ENCODE measurements around the gene RIC3.

RIC3 gene

GRCh38 chr11:8062781-8063257 is 106.0 kb downstream of the RIC3 start:
- no peaks in the 10 kb centered on the region for H3K27me3 ChIP-seq (ENCODE audit: insufficient read depth, low read length, poor library complexity)
- H2AK5ac ChIP-seq (ENCODE audit: low read length) = no peak overlapping the region
- no peak overlapping the region for H2BK15ac ChIP-seq (replicated peaks; ENCODE audit: low read depth)
- H3K4me2 ChIP-seq (ENCODE audit: low read length) = no peak overlapping the region
- no peaks in the 10 kb centered on the region for H3K79me2 ChIP-seq (ENCODE audit: control insufficient read depth, insufficient read depth, low read length)
- peaks cover 4% of the 10 kb centered on the region for H3K4me1 ChIP-seq (ENCODE audit: control insufficient read depth, low read depth, low read length)
- no peak overlapping the region for H3K4me3 ChIP-seq (ENCODE audit: low read length)
- no peak overlapping the region for H2BK5ac ChIP-seq (ENCODE audit: low read length)
- H3K27ac ChIP-seq (ENCODE audit: low read depth, low read length) = no peak overlapping the region
- H3K79me1 ChIP-seq (ENCODE audit: low read length) = no peaks in the 10 kb centered on the region
- no CpG with 5 or more reads among the region's 13 CpGs for WGBS (ENCODE audit: extremely low coverage, insufficient coverage, low lambda C conversion rate)
- no peak overlapping the region for H4K8ac ChIP-seq (ENCODE audit: low read depth, low read length)
- H3K23ac ChIP-seq (ENCODE audit: low read length) = no peak overlapping the region
- H3K18ac ChIP-seq (ENCODE audit: low read length) = no peak overlapping the region
- H3K36me3 ChIP-seq (ENCODE audit: control insufficient read depth, insufficient read depth, low read length) = no peaks in the 10 kb centered on the region
- H3K9ac ChIP-seq (ENCODE audit: low read length) = no peak overlapping the region
- no peak overlapping the region for H3K56ac ChIP-seq (ENCODE audit: low read length)
- no peak for DNase-seq
- no peak overlapping the region for H3K4ac ChIP-seq (ENCODE audit: low read depth, low read length)
- H4K5ac ChIP-seq (ENCODE audit: low read length) = no peak overlapping the region
- H2BK120ac ChIP-seq (ENCODE audit: low read depth, low read length) = no peak overlapping the region

- no peak overlapping the region for H3K4me2 ChIP-seq (ENCODE audit: low read length)
- H3K4ac ChIP-seq (ENCODE audit: low read depth, low read length) = no peak overlapping the region
- peaks cover 4% of the 10 kb centered on the region for H3K4me1 ChIP-seq (ENCODE audit: control insufficient read depth, low read depth, low read length)
- no peak overlapping the region for H3K18ac ChIP-seq (ENCODE audit: low read length)
- H3K36me3 ChIP-seq (ENCODE audit: control insufficient read depth, insufficient read depth, low read length) = no peaks in the 10 kb centered on the region
- no peak overlapping the region for H3K27ac ChIP-seq (ENCODE audit: low read depth, low read length)
- H3K27me3 ChIP-seq (ENCODE audit: insufficient read depth, low read length, poor library complexity) = no peaks in the 10 kb centered on the region
- H3K79me1 ChIP-seq (ENCODE audit: low read length) = no peaks in the 10 kb centered on the region
- DNase-seq = no peak
- no CpG with 5 or more reads among the region's 22 CpGs for WGBS (ENCODE audit: extremely low coverage, insufficient coverage, low lambda C conversion rate)
- no peaks in the 10 kb centered on the region for H3K79me2 ChIP-seq (ENCODE audit: control insufficient read depth, insufficient read depth, low read length)
- no peak overlapping the region for H2BK120ac ChIP-seq (ENCODE audit: low read depth, low read length)
- H3K4me3 ChIP-seq (ENCODE audit: low read length) = no peak overlapping the region
- no peak overlapping the region for H4K5ac ChIP-seq (ENCODE audit: low read length)
- H3K9ac ChIP-seq (ENCODE audit: low read length) = no peak overlapping the region
- no peak overlapping the region for H3K23ac ChIP-seq (ENCODE audit: low read length)
- H2BK15ac ChIP-seq (replicated peaks; ENCODE audit: low read depth) = no peak overlapping the region
- H2BK5ac ChIP-seq (ENCODE audit: low read length) = no peak overlapping the region
- H2AK5ac ChIP-seq (ENCODE audit: low read length) = no peak overlapping the region
- no peak overlapping the region for H4K8ac ChIP-seq (ENCODE audit: low read depth, low read length)
- peak overlapping the region; percentile 46 for H3K56ac ChIP-seq (ENCODE audit: low read length)
These were observed 107.0 kb downstream of the RIC3 start for GRCh38 chr11:8061555-8062428.

GRCh38 chr11:8060801-8061554 is 107.8 kb downstream of the RIC3 start:
- no peak overlapping the region for H3K4ac ChIP-seq (ENCODE audit: low read depth, low read length)
- H4K5ac ChIP-seq (ENCODE audit: low read length) = no peak overlapping the region
- H3K18ac ChIP-seq (ENCODE audit: low read length) = no peak overlapping the region
- DNase-seq = no peak
- H3K9ac ChIP-seq (ENCODE audit: low read length) = no peak overlapping the region
- H3K79me1 ChIP-seq (ENCODE audit: low read length) = no peaks in the 10 kb centered on the region
- no peak overlapping the region for H2BK5ac ChIP-seq (ENCODE audit: low read length)
- no peak overlapping the region for H2BK15ac ChIP-seq (replicated peaks; ENCODE audit: low read depth)
- no peaks in the 10 kb centered on the region for H3K27me3 ChIP-seq (ENCODE audit: insufficient read depth, low read length, poor library complexity)
- H3K4me2 ChIP-seq (ENCODE audit: low read length) = no peak overlapping the region
- H2AK5ac ChIP-seq (ENCODE audit: low read length) = no peak overlapping the region
- no peak overlapping the region for H2BK120ac ChIP-seq (ENCODE audit: low read depth, low read length)
- no peaks in the 10 kb centered on the region for H3K36me3 ChIP-seq (ENCODE audit: control insufficient read depth, insufficient read depth, low read length)
- whole genome bisulfite sequencing (ENCODE audit: extremely low coverage, insufficient coverage, low lambda C conversion rate) = no CpG with 5 or more reads among the region's 12 CpGs
- H4K8ac ChIP-seq (ENCODE audit: low read depth, low read length) = no peak overlapping the region
- H3K4me3 ChIP-seq (ENCODE audit: low read length) = no peak overlapping the region
- H3K56ac ChIP-seq (ENCODE audit: low read length) = peak overlapping the region; percentile 46
- H3K23ac ChIP-seq (ENCODE audit: low read length) = no peak overlapping the region
- H3K79me2 ChIP-seq (ENCODE audit: control insufficient read depth, insufficient read depth, low read length) = no peaks in the 10 kb centered on the region
- no peak overlapping the region for H3K27ac ChIP-seq (ENCODE audit: low read depth, low read length)
- H3K4me1 ChIP-seq (ENCODE audit: control insufficient read depth, low read depth, low read length) = peaks cover 4% of the 10 kb centered on the region

- H3K4me3 ChIP-seq (ENCODE audit: low read length) = no peak overlapping the region
- H3K4me2 ChIP-seq (ENCODE audit: low read length) = no peak overlapping the region
- no CpG with 5 or more reads among the region's 3 CpGs for WGBS (ENCODE audit: extremely low coverage, insufficient coverage, low lambda C conversion rate)
- no peak overlapping the region for H3K23ac ChIP-seq (ENCODE audit: low read length)
- H3K4me1 ChIP-seq (ENCODE audit: control insufficient read depth, low read depth, low read length) = peaks cover 4% of the 10 kb centered on the region
- H3K36me3 ChIP-seq (ENCODE audit: control insufficient read depth, insufficient read depth, low read length) = no peaks in the 10 kb centered on the region
- H3K9ac ChIP-seq (ENCODE audit: low read length) = no peak overlapping the region
- no peak overlapping the region for H2BK5ac ChIP-seq (ENCODE audit: low read length)
- no peak overlapping the region for H2BK120ac ChIP-seq (ENCODE audit: low read depth, low read length)
- no peak overlapping the region for H4K5ac ChIP-seq (ENCODE audit: low read length)
- H2BK15ac ChIP-seq (replicated peaks; ENCODE audit: low read depth) = no peak overlapping the region
- no peaks in the 10 kb centered on the region for H3K79me2 ChIP-seq (ENCODE audit: control insufficient read depth, insufficient read depth, low read length)
- DNase-seq = no peak
- H3K56ac ChIP-seq (ENCODE audit: low read length) = no peak overlapping the region
- no peak overlapping the region for H2AK5ac ChIP-seq (ENCODE audit: low read length)
- no peak overlapping the region for H3K27ac ChIP-seq (ENCODE audit: low read depth, low read length)
- H3K27me3 ChIP-seq (ENCODE audit: insufficient read depth, low read length, poor library complexity) = no peaks in the 10 kb centered on the region
- H3K18ac ChIP-seq (ENCODE audit: low read length) = no peak overlapping the region
- no peak overlapping the region for H3K4ac ChIP-seq (ENCODE audit: low read depth, low read length)
- H3K79me1 ChIP-seq (ENCODE audit: low read length) = no peaks in the 10 kb centered on the region
- no peak overlapping the region for H4K8ac ChIP-seq (ENCODE audit: low read depth, low read length)
These were observed 108.6 kb downstream of the RIC3 start for GRCh38 chr11:8060146-8060719.

GRCh38 chr11:8059571-8060011 is 109.2 kb downstream of the RIC3 start:
- Histone ChIP-seq H3K4me1 (ENCODE audit: control insufficient read depth, low read depth, low read length) (peaks cover 4% of the 10 kb centered on the region), H3K27me3 (ENCODE audit: insufficient read depth, low read length, poor library complexity) (no peaks in the 10 kb centered on the region), H3K4ac (ENCODE audit: low read depth, low read length) (no peak overlapping the region), H2BK120ac (ENCODE audit: low read depth, low read length) (no peak overlapping the region), H2BK5ac (ENCODE audit: low read length) (no peak overlapping the region), H3K4me2 (ENCODE audit: low read length) (no peak overlapping the region), H2BK15ac (replicated peaks; ENCODE audit: low read depth) (no peak overlapping the region), H3K79me2 (ENCODE audit: control insufficient read depth, insufficient read depth, low read length) (no peaks in the 10 kb centered on the region), H3K23ac (ENCODE audit: low read length) (no peak overlapping the region), H3K9ac (ENCODE audit: low read length) (no peak overlapping the region), H3K36me3 (ENCODE audit: control insufficient read depth, insufficient read depth, low read length) (no peaks in the 10 kb centered on the region), H3K27ac (ENCODE audit: low read depth, low read length) (no peak overlapping the region), H4K8ac (ENCODE audit: low read depth, low read length) (no peak overlapping the region), H3K56ac (ENCODE audit: low read length) (peak overlapping the region; percentile 8), H4K5ac (ENCODE audit: low read length) (no peak overlapping the region), H3K4me3 (ENCODE audit: low read length) (no peak overlapping the region), H3K79me1 (ENCODE audit: low read length) (no peaks in the 10 kb centered on the region), H3K18ac (ENCODE audit: low read length) (no peak overlapping the region), H2AK5ac (ENCODE audit: low read length) (no peak overlapping the region)
- no CpG with 5 or more reads among the region's 10 CpGs for WGBS (ENCODE audit: extremely low coverage, insufficient coverage, low lambda C conversion rate)
- DNase-seq = no peak

All from mesendoderm (in vitro differentiated cells).